HL-60 (cell line): ENCODE data around the gene RHOF.

Experiments used
- CTCF ChIP-seq: IDR thresholded peaks from one replicate; pipeline ENCODE4 v1.5.1; 2011; ENCODE audit warnings: low read length, control low read depth, inconsistent platforms; ENCODE audit not compliant: insufficient read depth
- GABPA ChIP-seq: IDR thresholded peaks from 2 replicates; pipeline ENCODE4 v1.6.1; 2012; ENCODE audit warnings: low read depth
- SPI1 ChIP-seq: IDR thresholded peaks from 2 replicates; pipeline ENCODE4 v1.6.1; 2012; ENCODE audit warnings: low read depth, mild to moderate bottlenecking, borderline replicate concordance

- no peak for TF ChIP-seq CTCF
- TF ChIP-seq SPI1: no peak
- no peak for TF ChIP-seq GABPA
Measured at GRCh38 chr12:121754836-121755235, 38.7 kb downstream of the RHOF start.
